GM19023 (cell line): ENCODE measurements around the gene SNRPD3.

Source experiments
- ATAC-seq: cut with Tn5 transposase; IDR thresholded peaks from one replicate; pipeline ENCODE4 v1.9.1; 2021; ENCODE audit warnings: mild to moderate bottlenecking, moderate library complexity; ENCODE audit not compliant: unreplicated experiment

Gene SNRPD3

DNA sequence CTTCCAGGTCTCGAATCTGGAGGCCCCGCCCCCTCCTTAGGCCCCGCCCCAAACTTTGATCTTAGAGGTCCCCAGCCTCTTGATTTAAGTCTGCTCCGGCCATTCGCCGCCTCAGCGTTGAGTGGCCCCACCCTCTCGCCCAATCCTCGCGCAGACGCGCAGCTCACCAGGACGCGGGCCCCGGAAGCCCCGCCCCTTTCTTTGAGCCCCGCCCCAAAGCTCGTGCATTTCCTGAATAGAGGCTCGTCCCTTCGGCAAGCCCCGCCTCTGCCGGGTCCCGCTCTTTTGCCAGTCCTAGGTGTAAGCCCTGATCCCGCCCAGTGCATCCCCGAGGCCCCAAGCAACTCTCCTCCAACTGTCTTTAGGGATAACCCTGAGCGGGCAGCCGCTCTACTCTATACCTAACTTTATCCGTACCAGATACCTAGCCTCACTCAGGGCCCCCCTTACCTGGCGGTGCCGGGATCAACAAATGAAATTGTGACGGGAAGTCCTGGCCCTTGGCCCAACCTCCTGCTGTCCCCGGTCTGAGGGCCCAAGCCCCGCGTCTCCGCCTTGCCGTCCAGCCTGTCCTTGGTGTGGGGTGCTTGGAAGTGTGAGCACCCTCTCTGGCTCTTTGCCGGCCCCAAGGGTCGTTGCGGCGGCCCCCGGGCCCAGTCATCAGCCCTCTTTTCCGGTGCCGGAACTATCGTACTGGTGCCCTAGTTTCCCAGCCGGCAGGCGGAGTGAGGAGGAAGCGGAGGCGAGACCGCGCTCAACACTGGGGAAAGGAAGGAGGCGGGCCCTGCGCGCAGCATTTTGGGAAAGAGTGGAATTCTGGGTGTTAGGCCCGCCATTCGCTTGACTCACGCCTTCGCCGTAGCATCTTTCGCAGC is at the start of gene SNRPD3:
Gene SNRPD3, plus strand, starts transcription at position 835 of the 875 bp plus-strand sequence. CDS start 1,676 bp downstream, outside the sequence.
- ATAC-seq, result peak; percentile 72

DNA sequence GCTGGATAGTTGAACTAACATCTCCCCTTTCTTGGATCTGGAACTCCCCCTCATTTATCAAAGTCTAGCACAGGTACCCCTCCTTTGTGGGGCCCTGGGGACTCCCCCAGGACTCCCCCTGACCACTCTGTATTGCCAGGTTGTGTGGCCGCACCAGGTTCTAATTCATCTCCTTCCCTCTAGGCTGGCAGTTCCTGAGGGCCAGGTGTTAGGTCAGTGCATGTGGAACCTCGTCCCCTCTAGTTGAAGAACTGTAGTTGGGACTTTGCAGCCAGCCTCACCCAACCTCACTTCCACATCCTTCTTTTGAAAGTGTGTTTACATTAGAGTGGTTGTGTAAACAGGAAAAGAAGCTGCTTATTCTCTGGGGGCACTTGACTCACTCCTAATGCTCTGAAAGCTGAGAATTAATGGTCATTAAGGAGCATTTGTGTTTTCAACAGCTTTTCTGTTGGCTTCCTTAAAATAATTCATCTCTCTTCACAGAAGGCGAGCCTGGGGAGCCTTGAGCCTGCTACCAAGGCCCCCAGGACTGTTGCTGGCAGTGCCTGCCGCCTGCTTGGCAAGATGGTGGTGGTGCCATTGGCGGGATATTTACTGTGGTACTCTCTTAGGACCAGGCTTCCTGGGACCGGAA is 48.9 kb upstream of the SNRPD3 start:
- no peak for ATAC-seq

DNA sequence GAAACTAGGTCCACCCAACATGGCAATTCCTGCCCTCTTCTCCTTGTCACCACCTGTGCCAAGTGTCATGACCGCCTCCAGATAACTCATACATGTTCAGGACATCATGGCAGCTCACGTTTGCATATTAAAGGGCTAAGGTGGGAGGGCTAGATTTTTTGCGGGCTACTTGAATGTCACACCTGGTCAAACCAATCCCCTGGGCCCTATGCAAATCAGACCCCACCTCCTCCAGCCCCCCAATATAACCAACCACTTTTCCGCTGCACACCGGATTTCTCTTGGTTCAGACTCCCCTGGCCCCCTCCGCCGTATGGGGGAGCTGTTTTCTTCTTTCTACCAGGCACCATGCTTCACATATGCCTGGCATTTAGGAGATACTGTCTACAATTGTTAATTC is 48.1 kb upstream of the SNRPD3 start:
- no peak for ATAC-seq

DNA sequence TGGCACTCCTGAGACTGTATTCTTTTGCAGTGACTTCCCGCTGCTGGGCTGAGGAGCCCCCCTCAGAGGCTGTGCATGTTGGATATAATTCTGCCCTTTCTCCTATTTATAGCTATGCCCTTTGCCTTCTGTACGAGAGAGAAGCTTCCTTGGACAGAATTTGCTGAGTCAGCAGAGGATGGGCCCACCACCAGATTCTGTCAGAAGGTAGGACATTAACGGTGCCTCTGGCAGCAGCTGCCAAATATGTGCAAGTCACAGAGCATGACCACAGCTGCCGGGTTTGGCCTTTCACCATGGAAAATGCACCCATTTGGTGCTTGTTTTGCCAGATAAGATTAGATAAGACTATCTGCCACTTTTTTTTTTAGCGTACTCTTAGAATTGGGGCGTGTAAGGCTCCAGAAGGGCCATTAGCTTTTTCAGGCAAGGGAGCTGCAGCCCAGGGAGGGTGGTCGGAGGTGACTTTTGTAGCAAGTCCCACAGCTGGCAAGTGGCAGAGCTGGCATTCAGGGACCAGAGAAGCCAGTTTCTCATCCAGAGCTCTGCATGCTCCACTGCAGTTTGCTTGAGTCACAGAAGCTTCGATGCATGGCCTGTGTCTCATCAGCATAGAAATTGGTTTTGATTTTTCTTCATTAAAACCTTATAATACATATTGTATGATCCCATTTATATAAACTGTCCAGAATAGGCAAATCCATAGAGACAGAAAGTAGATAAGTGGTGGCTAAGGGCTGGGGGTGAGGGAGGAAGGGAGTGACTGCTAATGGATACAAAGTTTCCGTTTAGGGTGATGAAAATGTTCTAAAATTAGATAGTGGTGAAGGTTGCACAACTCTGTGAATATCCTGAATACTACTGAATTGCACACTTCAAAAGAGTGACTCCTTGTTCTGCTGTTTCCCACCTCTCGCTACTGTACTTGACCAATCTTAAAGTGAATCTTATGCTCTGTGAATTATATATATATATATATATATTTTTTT is 44.9 kb upstream of the SNRPD3 start:
- ATAC-seq, result no peak

DNA sequence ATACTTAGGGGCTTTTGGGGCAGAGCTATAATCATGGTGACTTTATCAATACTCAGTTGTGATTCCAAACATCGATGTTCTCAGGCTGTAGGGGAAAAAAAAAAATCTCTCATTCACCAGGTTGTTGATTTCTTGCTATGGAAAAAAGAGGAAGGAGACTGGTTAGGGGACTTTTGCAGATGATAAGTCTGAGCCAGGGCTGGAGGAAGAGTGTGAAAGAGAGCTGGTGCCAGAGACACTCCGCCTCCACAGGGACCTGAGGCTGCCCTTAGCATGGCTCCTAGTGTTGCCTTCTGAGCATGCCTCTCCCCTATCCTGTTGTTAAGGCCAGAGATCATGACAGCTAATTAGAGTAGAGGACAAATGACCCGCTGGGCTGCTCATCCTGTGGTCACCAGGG is 43.8 kb upstream of the SNRPD3 start:
- ATAC-seq, result no peak

DNA sequence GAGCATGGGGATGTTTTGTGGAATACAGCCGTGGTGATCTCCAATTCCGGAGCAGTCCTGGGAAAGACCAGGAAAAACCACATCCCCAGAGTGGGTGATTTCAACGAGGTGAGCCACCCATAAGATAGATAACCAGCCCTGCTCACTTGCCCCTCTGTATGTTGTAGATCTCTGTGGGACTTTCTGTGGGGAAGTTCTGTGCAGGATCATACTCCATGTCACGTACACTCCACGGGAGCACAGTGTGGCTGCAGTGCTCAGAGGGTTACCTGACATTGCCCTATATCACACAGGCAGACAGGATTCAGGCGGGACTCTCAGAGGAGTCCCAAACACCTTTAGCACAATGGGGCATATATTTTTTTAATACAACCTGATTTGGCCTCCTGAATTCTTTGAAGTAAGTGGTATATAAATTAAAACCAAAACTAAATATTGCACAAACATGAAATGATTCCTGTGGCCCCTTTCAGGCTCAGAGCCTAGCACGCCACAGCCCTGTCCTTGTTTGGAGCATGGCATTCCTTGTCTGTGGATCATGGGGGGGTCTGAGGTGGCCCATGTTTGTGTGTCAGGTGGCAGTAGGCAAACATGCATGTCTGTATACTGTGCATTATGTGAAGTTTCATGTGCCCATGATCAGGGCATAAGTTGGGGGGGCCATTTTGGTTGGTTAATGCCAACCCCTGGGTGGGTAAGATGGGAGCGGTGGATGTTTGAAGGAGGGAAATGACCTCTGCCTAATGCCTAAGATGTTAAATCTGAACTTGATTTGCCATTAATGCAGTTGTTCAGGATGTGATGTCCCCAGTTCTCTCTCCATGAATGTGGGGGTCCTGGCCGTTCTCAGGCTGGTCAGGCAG is 42.2 kb upstream of the SNRPD3 start:
- no peak for ATAC-seq

DNA sequence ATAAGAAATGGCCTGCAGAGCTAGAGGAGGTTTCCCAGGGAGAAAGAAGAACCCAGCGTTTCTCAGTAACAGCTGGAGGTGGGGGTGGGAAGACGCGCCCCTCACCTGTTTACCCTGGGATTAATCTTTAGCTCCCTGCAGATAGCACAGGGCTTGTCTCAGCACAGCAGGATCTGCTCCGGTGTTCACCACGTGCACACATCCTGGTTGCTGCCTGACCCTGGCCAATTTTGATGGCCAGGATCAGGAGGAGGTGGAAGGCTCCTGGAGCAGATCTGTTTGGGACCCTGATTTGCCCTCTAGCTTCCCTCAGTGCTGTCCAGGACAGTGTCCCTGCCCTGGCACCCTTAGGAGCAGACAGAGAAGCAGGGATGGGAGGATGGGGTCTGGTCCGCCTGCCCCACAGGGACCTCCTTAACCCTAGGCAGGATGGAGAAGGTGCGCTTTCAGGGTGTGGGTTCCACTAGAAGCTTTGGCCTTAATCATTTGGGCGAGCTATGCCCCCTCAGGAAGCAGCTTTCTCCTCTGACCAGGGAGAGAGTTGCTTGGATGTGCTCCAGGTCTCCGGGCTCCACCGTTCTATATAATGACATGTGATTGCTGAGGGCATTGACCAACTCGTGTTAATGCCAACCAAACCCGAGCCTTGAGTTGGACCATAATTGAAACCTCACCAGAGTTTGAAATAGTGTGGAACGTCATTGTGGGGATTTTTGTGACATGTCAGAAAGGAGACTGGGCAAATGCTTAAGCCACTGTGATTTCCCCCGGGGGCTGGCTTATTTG is 41.4 kb upstream of the SNRPD3 start:
- no peak for ATAC-seq

DNA sequence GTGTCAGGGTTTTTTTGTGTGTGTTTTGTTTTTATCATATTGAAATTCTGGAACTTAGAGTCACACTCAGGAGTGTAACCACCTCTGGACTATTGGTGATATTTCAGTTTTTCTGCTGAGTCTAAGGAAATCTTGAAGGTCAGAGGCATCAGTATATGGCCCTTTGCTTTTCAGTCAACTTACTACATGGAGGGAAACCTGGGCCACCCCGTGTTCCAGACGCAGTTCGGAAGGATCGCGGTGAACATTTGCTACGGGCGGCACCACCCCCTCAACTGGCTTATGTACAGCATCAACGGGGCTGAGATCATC is 40.8 kb upstream of the SNRPD3 start:
- ATAC-seq, result no peak

DNA sequence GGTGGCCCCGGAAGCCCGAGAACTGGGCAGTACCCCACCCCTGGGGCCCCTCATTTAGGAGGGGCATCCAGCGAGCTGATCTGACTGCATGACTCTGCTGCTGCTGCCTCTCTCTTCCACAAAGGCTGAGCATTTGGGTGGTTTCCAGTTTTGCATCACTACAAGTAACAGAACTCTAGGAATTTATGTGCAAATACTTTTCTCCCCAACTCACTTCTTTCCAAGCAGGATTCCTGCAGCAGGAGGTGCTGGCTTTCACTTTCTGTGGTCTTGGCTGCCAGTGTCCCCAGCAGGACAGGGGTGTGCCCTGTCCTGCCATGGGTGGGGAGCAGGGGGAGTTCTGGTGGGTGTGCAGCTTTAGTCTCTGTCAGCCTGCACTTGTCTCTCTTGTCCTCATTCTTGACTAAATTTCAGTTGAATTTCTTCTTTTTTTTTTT is 39.5 kb upstream of the SNRPD3 start:
- ATAC-seq, result no peak

DNA sequence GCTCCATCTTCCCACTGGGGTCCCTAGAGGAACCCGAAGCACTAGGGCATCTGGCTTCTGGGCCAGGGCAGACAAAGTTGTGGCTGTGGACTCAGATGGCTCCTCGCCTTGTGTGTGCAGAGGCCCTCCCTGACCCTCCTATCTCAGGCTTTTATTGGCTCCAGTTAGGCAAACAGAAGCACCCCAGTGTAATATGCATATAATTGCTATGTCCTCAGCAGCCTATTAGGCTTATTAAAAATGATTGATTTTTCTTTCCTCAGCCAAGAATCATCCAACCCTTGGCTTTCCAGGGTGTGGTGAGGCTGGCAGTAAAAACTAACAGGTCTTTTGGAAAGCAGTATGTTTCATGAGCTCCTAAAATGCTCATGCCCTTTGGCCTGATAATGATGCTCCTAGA is 38.4 kb upstream of the SNRPD3 start:
- ATAC-seq, result no peak

DNA sequence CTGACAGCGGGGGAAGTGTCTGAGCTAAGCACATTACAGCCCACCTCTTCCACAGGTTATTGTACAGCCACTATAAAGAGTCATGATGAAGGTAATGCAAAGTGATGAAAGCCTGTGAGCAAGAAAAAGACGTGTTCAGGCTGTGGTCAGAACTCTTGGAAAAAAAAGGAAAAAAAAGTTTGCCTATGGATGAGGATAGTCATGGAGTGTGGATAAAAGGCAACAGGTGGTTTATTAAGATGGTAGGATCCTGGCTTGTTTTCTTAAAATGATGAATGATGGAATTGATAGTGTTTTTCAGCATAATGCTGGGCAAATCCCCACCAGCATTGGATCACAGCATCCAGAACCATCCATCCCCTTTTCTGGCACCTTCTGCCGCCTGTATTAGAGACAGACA is 37.6 kb upstream of the SNRPD3 start:
- ATAC-seq, result no peak

DNA sequence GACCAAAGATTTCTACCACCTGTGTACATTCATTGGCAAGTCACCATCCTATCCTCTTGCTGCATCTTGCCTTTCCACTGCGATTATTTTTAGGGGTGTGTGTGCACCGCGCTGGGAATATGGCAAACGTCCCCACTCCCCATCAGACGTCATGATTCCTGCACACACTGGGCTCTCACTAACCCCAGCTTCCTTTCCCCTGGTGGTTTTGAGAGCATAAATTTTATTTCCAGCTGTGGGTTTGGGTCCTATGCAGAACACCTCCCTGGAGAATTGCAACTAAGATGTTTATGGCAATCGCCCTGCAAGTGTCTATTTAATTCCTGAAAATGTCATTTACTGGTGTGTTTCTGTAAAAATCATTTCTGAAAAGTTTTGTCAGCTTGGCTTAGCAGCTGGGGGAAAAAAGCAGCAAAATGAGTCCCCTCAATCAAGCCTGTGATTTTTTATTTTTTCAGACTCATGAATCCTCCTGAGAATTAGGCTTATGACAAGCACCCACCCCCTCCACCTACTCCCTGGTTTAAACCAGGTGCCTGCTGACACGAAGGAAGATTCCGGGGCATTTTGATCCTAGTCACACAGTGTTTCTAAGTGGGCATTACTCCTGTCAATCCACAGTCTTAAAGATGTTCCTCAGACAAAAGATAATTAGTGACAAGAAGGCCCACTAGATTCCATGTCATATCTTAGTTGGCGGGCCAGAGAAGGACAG is 36.9 kb upstream of the SNRPD3 start:
- no peak for ATAC-seq

DNA sequence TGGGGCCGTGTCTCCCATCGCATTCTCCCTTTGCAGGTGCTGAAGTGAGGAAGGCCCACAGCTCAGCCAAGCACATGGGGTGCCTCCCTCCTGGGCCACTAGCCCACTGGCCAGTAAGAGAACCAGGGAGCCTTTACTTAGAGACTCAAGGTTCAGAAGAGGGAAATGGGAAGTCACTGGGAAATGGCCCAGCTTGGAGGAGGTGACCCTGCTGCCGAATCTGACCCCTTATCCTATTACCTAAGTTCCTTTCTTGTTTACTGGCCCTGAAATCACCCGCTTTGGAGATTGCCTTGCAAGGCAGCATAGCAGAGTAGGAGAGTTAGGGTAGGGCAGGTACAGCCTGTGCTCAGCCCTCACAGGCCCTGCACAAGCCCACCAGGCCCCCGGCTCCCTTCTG is 36.3 kb upstream of the SNRPD3 start:
- ATAC-seq, result no peak

DNA sequence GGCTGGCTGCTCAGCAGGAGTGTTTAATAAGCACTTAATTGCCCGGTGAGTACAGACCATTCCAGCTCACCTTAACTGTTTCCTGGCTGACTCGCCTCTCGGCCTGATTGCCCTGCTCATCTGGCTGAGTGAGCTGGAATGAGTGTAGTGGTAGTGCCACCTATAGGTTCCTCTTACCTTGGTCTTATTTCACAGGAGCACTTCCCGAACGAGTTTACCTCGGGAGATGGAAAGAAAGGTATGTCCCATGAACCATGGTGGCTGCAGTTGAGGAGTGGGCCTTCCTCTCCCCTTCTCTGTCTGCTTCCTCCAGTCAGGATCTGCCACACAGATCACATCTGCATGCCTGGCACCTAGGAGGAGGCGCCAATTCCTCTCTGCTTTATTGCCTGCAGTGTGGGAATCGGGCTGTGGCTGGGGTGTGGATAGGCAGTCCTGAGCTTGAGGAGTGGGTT is 34.0 kb upstream of the SNRPD3 start:
- ATAC-seq, result no peak

DNA sequence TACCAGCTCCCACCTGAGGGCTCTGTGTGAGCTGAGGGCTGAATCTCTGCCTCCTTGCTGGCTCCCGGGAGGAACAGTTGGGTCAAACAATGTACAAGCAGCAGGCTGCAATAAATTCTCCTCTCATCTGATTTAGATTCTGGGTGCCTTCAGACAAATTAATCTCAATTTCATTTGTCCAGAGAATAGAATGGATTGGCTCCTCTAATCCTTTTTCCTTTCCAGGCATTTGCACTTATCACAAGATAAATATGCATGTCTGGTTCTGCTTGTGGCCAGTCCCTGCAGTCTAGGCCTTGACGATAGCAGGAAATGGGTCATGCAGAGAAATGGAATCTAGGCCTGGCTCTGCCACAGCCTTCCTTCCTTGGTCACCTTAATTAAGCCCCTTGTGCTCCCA is 31.9 kb upstream of the SNRPD3 start:
- no peak for ATAC-seq

DNA sequence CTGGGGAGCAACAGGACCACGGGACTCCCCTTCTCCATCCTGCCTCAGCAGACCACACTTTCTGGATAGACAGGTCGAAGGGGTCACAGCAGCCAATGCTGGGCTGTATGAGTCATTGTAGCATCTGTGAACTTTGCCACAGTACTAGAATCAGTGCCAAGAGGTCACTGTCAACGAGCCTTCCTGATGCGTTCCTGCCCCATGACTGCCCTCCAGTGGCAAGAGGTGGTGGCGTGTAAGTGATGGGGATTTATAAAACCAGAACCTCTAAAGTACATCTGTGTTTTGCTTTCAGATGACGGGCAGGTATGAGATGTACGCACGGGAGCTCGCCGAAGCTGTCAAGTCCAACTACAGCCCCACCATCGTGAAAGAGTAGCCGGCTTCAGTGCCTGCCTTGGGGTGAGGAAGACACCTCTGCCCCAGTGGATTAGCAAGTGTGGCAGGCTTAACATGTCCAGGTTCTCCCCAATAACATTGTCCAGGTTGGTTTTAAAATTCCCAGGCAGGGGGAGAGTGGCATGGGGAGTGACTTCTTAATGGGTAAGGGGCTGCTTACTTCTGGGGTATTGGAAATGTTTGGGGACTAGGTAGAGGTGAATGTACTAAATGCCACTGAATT is 30.3 kb upstream of the SNRPD3 start:
- ATAC-seq, result peak; percentile 62

DNA sequence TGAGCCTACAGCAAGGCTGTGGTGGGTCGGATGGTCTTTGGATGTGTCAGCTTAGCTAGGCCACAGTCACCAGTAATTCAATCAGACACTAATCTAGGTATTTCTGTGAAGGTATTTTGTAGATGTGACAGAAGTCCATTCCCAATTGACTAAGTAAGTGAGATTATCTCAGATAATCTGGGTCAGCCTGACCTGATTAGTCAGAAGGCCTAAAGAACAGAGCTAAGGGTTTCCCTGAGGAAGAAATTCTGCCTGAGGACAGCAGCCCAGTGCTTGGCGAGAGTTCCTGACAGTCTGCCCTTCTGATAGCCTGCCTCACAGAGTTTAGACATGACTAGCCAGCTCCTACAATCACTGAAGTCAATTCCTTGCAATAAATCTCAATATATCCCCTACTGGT is 29.6 kb upstream of the SNRPD3 start:
- ATAC-seq, result no peak

DNA sequence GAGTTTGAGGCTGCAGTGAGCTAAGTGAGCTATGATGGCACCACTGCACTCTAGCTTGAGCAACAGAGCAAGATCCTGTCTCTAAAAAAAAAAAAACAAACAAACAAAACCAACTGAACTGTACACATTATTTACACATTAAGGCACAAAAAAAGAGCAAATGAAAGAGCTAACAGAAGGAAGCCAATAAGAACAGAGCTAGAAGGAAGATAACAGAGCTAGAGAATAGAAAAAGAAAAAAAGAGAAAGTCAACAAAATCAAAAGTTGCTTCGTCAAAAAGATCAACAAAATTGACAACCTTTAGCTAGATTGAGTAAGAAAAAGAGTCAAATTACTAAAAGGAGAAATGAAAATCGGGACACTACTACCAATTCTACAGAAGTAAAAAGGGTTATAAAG is 25.9 kb upstream of the SNRPD3 start:
- ATAC-seq, result no peak
